Smooth muscle cell (in vitro differentiated cells): Measurements from ENCODE around the gene TMPRSS11B. TPM values are rescaled to one million over a fixed set of nuclear protein-coding genes. Genes with fewer than 3 reads are reported as not detected.

Source experiments
- DNase-seq: peaks from one replicate; lab custom pipeline; 2025; ENCODE audit not compliant: unreplicated experiment; lab: John Stamatoyannopoulos, UW
- H2AFZ ChIP-seq: fragments of 200-600 bp; sonication (generic); 2 replicates; pipeline ENCODE4 v1.6.0; 2016; ENCODE audit warnings: antibody characterized with exemption, low read depth, mild to moderate bottlenecking
- H3F3A ChIP-seq: fragments of 200-600 bp; sonication (generic); 2 replicates; pipeline ENCODE4 v1.6.0; 2017; ENCODE audit warnings: antibody characterized with exemption, low read depth
- H3K27ac ChIP-seq: fragments of 200-600 bp; sonication (generic); 2 replicates; pipeline ENCODE4 v1.5.1; 2016; ENCODE audit warnings: low read depth, mild to moderate bottlenecking
- H3K27me3 ChIP-seq: fragments of 200-600 bp; sonication (generic); 2 replicates; pipeline ENCODE4 v1.6.1; 2016; ENCODE audit warnings: low read depth, mild to moderate bottlenecking
- H3K36me3 ChIP-seq: fragments of 200-600 bp; sonication (generic); 2 replicates; pipeline ENCODE4 v1.5.1; 2016; ENCODE audit warnings: low read depth
- H3K4me1 ChIP-seq: fragments of 200-600 bp; sonication (generic); 2 replicates; pipeline ENCODE4 v1.5.1; 2016; ENCODE audit warnings: low read depth
- H3K4me2 ChIP-seq: fragments of 200-600 bp; sonication (generic); 2 replicates; pipeline ENCODE4 v1.6.0; 2016; ENCODE audit warnings: mild to moderate bottlenecking
- H3K4me3 ChIP-seq: fragments of 200-600 bp; sonication (generic); 2 replicates; pipeline ENCODE4 v1.5.1; 2016; ENCODE audit warnings: mild to moderate bottlenecking
- H3K79me2 ChIP-seq: fragments of 200-600 bp; sonication (generic); 2 replicates; pipeline ENCODE4 v1.6.0; 2016; ENCODE audit warnings: low read depth, mild to moderate bottlenecking
- H3K9ac ChIP-seq: fragments of 200-600 bp; sonication (generic); 2 replicates; pipeline ENCODE4 v1.6.0; 2016; ENCODE audit warnings: low read depth
- H3K9me3 ChIP-seq: fragments of 200-600 bp; sonication (generic); replicated peaks from 2 replicates; pipeline ENCODE4 v1.5.1; 2016; ENCODE audit warnings: low read depth
- H4K20me1 ChIP-seq: fragments of 200-600 bp; sonication (generic); 2 replicates; pipeline ENCODE4 v1.6.0; 2016; ENCODE audit warnings: low read depth
- WGBS: methylation state at CpG from one replicate; pipeline ENCODE4 v1.1.7; 2016; ENCODE audit warnings: low lambda C conversion rate; 5-methylcytosine and 5-hydroxymethylcytosine counted together
- polyA plus RNA-seq: library from polyadenylated mRNA; unstranded; fragments of >200 nt; fragmentation: Nextera tagmentation; extraction: Ambion mirVana; gene quantifications from 2 replicates; pipeline ENCODE4 v1.2.1, GENCODE V29; 2016
- total RNA-seq: library from RNA; depleted of rRNA; stranded (reverse); fragments of >200 nt; gene quantifications from 2 replicates; pipeline ENCODE4 v1.2.3, GENCODE V29; 2014
- TF ChIP-seq, protein P1 (sequence below): fragments of 200-600 bp; sonication (generic); IDR thresholded peaks from 2 replicates; pipeline ENCODE4 v1.5.1; 2017; ENCODE audit warnings: borderline replicate concordance, mild to moderate bottlenecking, antibody characterized with exemption; ENCODE audit not compliant: insufficient read depth, poor library complexity, severe bottlenecking

The TMPRSS11B gene
- total and polyA plus RNA-seq, 2 experiments from 2014 or later, result 0.26 to 0.58 TPM

- Histone ChIP-seq H3K36me3 (no peaks in the 10 kb centered on the region), H3K4me1 (no peaks in the 10 kb centered on the region), H2AFZ (peak overlapping the region; percentile 32), H3F3A (no peaks in the 10 kb centered on the region), H3K4me2 (no peak overlapping the region), H3K9ac (no peak overlapping the region), H3K27me3 (no peaks in the 10 kb centered on the region), H3K4me3 (no peak overlapping the region), H4K20me1 (no peaks in the 10 kb centered on the region), H3K27ac (no peak overlapping the region), H3K79me2 (no peaks in the 10 kb centered on the region), H3K9me3 (no peaks in the 10 kb centered on the region)
- TF ChIP-seq, protein P1, sequence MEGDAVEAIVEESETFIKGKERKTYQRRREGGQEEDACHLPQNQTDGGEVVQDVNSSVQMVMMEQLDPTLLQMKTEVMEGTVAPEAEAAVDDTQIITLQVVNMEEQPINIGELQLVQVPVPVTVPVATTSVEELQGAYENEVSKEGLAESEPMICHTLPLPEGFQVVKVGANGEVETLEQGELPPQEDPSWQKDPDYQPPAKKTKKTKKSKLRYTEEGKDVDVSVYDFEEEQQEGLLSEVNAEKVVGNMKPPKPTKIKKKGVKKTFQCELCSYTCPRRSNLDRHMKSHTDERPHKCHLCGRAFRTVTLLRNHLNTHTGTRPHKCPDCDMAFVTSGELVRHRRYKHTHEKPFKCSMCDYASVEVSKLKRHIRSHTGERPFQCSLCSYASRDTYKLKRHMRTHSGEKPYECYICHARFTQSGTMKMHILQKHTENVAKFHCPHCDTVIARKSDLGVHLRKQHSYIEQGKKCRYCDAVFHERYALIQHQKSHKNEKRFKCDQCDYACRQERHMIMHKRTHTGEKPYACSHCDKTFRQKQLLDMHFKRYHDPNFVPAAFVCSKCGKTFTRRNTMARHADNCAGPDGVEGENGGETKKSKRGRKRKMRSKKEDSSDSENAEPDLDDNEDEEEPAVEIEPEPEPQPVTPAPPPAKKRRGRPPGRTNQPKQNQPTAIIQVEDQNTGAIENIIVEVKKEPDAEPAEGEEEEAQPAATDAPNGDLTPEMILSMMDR, result no peak
- DNase-seq, result no peak
Measured at GRCh38 chr4:68249434-68249833, 3.9 kb upstream of the TMPRSS11B start.

- H3K9me3 ChIP-seq, result no peaks in the 10 kb centered on the region
- no peaks in the 10 kb centered on the region for H3K79me2 ChIP-seq
- no peak overlapping the region for H2AFZ ChIP-seq
- TF ChIP-seq, protein P1, result no peak
- H3K4me3 ChIP-seq, result no peak overlapping the region
- H3K36me3 ChIP-seq, result no peaks in the 10 kb centered on the region
- no peak overlapping the region for H3K4me2 ChIP-seq
- H3K27me3 ChIP-seq, result no peaks in the 10 kb centered on the region
- no peak overlapping the region for H3K9ac ChIP-seq
- no peak for DNase-seq
- no peak overlapping the region for H3K27ac ChIP-seq
- no peaks in the 10 kb centered on the region for H3F3A ChIP-seq
- no peaks in the 10 kb centered on the region for H4K20me1 ChIP-seq
- H3K4me1 ChIP-seq, result no peaks in the 10 kb centered on the region
Measured at GRCh38 chr4:68240620-68241019, 4.9 kb downstream of the TMPRSS11B start.

DNA sequence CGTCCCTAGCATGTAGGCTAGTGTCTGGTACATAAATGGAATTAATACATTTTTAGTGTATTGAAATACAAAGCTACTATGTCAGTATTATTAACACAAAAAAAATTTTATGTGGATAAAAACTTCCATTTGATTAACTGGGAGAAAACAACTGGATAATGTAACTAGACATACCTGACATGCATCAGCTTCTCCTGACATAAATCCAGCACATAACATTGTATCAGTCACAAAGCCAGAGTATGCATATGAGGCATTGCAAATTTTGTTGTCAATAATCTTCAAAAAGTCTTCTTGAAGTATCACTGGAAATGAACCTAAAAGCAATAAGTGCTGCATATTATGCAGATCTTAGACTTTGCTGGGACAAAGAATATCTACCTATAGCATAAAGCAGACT is 16.9 kb downstream of the TMPRSS11B start:
- Histone ChIP-seq H3K79me2 (no peaks in the 10 kb centered on the region), H3F3A (no peaks in the 10 kb centered on the region), H3K27ac (no peak overlapping the region), H3K9ac (no peak overlapping the region), H3K9me3 (no peaks in the 10 kb centered on the region), H3K36me3 (no peaks in the 10 kb centered on the region), H2AFZ (no peak overlapping the region), H4K20me1 (no peaks in the 10 kb centered on the region), H3K4me1 (no peaks in the 10 kb centered on the region), H3K4me3 (no peak overlapping the region), H3K27me3 (no peaks in the 10 kb centered on the region), H3K4me2 (no peak overlapping the region)
- TF ChIP-seq, protein P1, result no peak
- 70% methylated on average over 1 of the region's 1 CpG for WGBS
- no peak for DNase-seq

- no peak overlapping the region for H3K4me2 ChIP-seq
- H3K9ac ChIP-seq, result no peak overlapping the region
- H3F3A ChIP-seq, result no peaks in the 10 kb centered on the region
- DNase-seq, result no peak
- no peak overlapping the region for H2AFZ ChIP-seq
- no peaks in the 10 kb centered on the region for H3K4me1 ChIP-seq
- no peaks in the 10 kb centered on the region for H3K36me3 ChIP-seq
- no peaks in the 10 kb centered on the region for H3K9me3 ChIP-seq
- H3K79me2 ChIP-seq, result no peaks in the 10 kb centered on the region
- H3K27ac ChIP-seq, result no peak overlapping the region
- H3K4me3 ChIP-seq, result no peak overlapping the region
- TF ChIP-seq, protein P1, result no peak
- no peaks in the 10 kb centered on the region for H4K20me1 ChIP-seq
- 23% methylated on average over 1 of the region's 1 CpG for WGBS
- H3K27me3 ChIP-seq, result no peaks in the 10 kb centered on the region
Measured at GRCh38 chr4:68218044-68218443, 27.4 kb downstream of the TMPRSS11B start.
